Sciatic nerve (tissue), 2 donors: ENCODE measurements around the gene SH3GL2. TPM values are rescaled to one million over a fixed set of nuclear protein-coding genes. Genes with fewer than 3 reads are reported as not detected.

ENCODE experiments used
- ATAC-seq: fragments of 200-7000 bp; cut with Tn5 transposase; one replicate; pipeline ENCODE4 v1.9.1; 2020; ENCODE audit warnings: mild to moderate bottlenecking, moderate library complexity
- DNase-seq: peaks from one replicate; pipeline ENCODE4 v3.0.0-alpha.2; 2020; ENCODE audit warnings: low spot score
- intact Hi-C: fragments of 100-400 bp; cut with DNase I; formaldehyde crosslinking; loops from one replicate; pipeline ENCODE4 v1.14.2; 2022
- total RNA-seq: library from RNA; stranded (reverse); fragmentation: NEBNext Ultra II Directional; extraction: Animal tissue kit (Norgen Biotek cat#: 25700); gene quantifications from one replicate; pipeline ENCODE4 v1.2.1, GENCODE V29; 2021
- donor health status: DM: no; HTN: no; CAD: no.
- donor health status: DM: no; HTN: no; CAD: no.

SH3GL2 gene
- total RNA-seq, 1 donor from 2014 or later: 1.1 TPM

GRCh38 chr9:17832812-17833211 lies 253.9 kb downstream of the SH3GL2 start:
- ATAC-seq (no peak), DNase-seq (no peak)
- intact Hi-C loops: no loop called here

- DNase-seq (no peak), ATAC-seq (no peak)
- intact Hi-C loops: no loop called here
Observed at GRCh38 chr9:17833846-17834245, 255.0 kb downstream of the SH3GL2 start.

DNA sequence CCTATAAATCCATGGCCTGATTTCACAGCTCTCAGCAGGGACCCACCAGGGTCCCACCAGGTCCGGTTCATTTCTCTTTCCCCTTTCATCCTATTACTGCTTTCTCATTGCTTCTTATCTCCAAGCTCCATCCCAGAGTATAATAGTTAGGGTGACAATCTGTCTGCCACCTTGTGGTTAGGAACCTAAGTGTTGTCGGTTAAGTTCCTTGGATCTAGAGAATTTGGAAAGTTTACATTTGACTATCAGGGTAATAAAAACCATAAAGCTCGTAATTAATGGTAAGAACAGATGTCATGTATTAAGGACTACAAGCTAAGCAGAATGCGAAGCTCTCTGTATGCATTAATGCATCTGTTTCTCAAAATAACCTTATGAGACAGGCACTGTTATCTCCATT lies 259.1 kb downstream of the SH3GL2 start:
- no peak for ATAC-seq
- intact Hi-C loops: no loop called here
- no peak for DNase-seq

DNA sequence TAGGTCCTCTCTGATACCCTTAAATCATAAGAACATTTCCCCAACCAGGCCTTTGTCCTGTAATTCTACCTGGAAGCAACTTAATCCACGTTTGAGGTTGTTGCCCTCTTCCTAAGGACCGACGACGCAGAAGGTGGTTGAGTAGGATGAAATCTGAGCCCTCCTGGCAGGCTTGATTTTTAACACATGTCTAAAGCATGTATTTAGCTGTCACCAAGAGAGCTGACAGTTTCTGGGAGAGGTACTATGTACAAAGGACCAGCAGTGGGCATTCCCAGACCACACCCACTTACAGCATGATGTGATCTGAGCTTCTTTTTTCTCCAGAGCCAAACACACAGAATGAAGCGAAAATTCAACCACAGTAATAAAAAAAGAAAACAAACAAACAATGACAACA lies 260.9 kb downstream of the SH3GL2 start:
- intact Hi-C loops: no loop called here
- no peak for ATAC-seq
- no peak for DNase-seq

GRCh38 chr9:17843236-17843635 lies 264.4 kb downstream of the SH3GL2 start:
- ATAC-seq (no peak), DNase-seq (no peak)
- intact Hi-C loops: no loop called here
